ENCODE data around the gene ACP2. TPM values are rescaled to one million over a fixed set of nuclear protein-coding genes. Genes with fewer than 3 reads are reported as not detected.
A peak's percentile ranks its signal among the peaks of the same experiment; 100 is the strongest.

Gene ACP2
- total RNA-seq, 1 donor, result 32.2 TPM

GRCh38 chr11:47249378-47249715, 733 bp upstream of the ACP2 start:
- Histone ChIP-seq H3K4me2 (ENCODE audit: insufficient read depth, low read length) (peak overlapping the region; percentile 99), H3K36me3 (ENCODE audit: insufficient read depth, low read length) (peaks cover 24% of the 10 kb centered on the region), H2AFZ (ENCODE audit: low read length) (peak overlapping the region; percentile 100), H3K27ac (ENCODE audit: low read depth, low read length) (peak overlapping the region; percentile 98), H3K4me1 (ENCODE audit: insufficient read depth, low read length) (peaks cover 21% of the 10 kb centered on the region), H3K27me3 (ENCODE audit: insufficient read depth, low read length) (no peaks in the 10 kb centered on the region), H3K79me2 (ENCODE audit: insufficient read depth, low read length) (peaks cover 39% of the 10 kb centered on the region), H3K4me3 (ENCODE audit: insufficient read depth, low read length) (peak overlapping the region; percentile 100), H3K9me3 (ENCODE audit: low read depth, low read length) (no peaks in the 10 kb centered on the region), H4K20me1 (ENCODE audit: insufficient read depth, low read length) (no peaks in the 10 kb centered on the region)
- DNase-seq (ENCODE audit: insufficient read length, low spot score, missing footprints), result no peak
- no peak for TF ChIP-seq CTCF (IDR thresholded peaks at IDR 0.05; ENCODE audit: extremely low read depth, low read depth, low read length)

DNA sequence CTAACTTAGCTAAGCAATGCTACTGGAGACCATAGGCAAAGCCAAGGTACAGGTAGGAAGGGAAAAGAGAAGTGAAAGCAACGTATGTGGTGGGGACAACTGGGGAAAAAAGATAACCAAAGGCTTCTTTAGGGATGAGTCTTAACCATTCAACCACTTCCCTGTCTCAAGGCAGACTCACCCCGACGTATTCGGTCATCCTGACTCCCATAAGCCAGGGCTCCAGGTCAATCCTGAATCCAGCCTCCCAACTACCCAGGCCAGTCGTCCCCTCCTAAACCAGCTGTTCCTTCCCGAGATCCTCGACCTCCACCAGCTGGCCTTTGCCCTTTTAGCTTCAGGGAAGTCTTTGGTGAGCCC, 330 bp downstream of the ACP2 start:
- peaks cover 17% of the 10 kb centered on the region for H3K4me1 ChIP-seq (ENCODE audit: insufficient read depth, low read length)
- no peak for TF ChIP-seq CTCF (IDR thresholded peaks at IDR 0.05; ENCODE audit: extremely low read depth, low read depth, low read length)
- no peaks in the 10 kb centered on the region for H3K9me3 ChIP-seq (ENCODE audit: low read depth, low read length)
- H2AFZ ChIP-seq (ENCODE audit: low read length), result peak overlapping the region; percentile 100
- H4K20me1 ChIP-seq (ENCODE audit: insufficient read depth, low read length), result no peaks in the 10 kb centered on the region
- peak; percentile 76 for DNase-seq (ENCODE audit: insufficient read length, low spot score, missing footprints)
- peaks cover 33% of the 10 kb centered on the region for H3K79me2 ChIP-seq (ENCODE audit: insufficient read depth, low read length)
- H3K4me3 ChIP-seq (ENCODE audit: insufficient read depth, low read length), result peak overlapping the region; percentile 100
- H3K27ac ChIP-seq (ENCODE audit: low read depth, low read length), result peak overlapping the region; percentile 98
- peak overlapping the region; percentile 99 for H3K4me2 ChIP-seq (ENCODE audit: insufficient read depth, low read length)
- no peaks in the 10 kb centered on the region for H3K27me3 ChIP-seq (ENCODE audit: insufficient read depth, low read length)
- peaks cover 29% of the 10 kb centered on the region for H3K36me3 ChIP-seq (ENCODE audit: insufficient read depth, low read length)

DNA sequence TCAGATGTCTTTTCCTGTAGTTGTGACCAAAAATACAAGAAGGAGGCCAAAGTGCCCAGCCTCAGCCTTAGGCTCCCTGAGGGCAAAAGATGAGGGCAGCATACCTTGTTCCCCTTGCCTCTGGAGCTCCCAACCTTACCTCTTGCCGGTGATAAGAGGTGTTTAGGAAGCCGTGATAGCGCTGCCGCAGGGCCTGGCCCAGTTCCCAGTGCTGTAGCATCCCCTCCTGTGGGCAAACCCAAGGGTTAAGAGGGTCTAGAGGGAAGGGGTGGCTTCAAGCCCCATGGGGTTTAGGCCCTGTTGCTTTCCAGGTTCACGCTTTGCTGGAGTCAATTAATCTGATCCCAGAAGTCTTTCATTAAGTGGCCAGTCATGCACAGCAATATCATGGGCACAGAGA, 1.1 kb downstream of the ACP2 start:
- peaks cover 33% of the 10 kb centered on the region for H3K79me2 ChIP-seq (ENCODE audit: insufficient read depth, low read length)
- peak overlapping the region; percentile 100 for H3K4me3 ChIP-seq (ENCODE audit: insufficient read depth, low read length)
- no peak for TF ChIP-seq CTCF (IDR thresholded peaks at IDR 0.05; ENCODE audit: extremely low read depth, low read depth, low read length)
- peak overlapping the region; percentile 99 for H3K4me2 ChIP-seq (ENCODE audit: insufficient read depth, low read length)
- H2AFZ ChIP-seq (ENCODE audit: low read length), result no peak overlapping the region
- no peaks in the 10 kb centered on the region for H4K20me1 ChIP-seq (ENCODE audit: insufficient read depth, low read length)
- peaks cover 37% of the 10 kb centered on the region for H3K36me3 ChIP-seq (ENCODE audit: insufficient read depth, low read length)
- no peak overlapping the region for H3K27ac ChIP-seq (ENCODE audit: low read depth, low read length)
- no peaks in the 10 kb centered on the region for H3K9me3 ChIP-seq (ENCODE audit: low read depth, low read length)
- H3K4me1 ChIP-seq (ENCODE audit: insufficient read depth, low read length), result peaks cover 18% of the 10 kb centered on the region
- H3K27me3 ChIP-seq (ENCODE audit: insufficient read depth, low read length), result no peaks in the 10 kb centered on the region
- DNase-seq (ENCODE audit: insufficient read length, low spot score, missing footprints), result no peak

DNA sequence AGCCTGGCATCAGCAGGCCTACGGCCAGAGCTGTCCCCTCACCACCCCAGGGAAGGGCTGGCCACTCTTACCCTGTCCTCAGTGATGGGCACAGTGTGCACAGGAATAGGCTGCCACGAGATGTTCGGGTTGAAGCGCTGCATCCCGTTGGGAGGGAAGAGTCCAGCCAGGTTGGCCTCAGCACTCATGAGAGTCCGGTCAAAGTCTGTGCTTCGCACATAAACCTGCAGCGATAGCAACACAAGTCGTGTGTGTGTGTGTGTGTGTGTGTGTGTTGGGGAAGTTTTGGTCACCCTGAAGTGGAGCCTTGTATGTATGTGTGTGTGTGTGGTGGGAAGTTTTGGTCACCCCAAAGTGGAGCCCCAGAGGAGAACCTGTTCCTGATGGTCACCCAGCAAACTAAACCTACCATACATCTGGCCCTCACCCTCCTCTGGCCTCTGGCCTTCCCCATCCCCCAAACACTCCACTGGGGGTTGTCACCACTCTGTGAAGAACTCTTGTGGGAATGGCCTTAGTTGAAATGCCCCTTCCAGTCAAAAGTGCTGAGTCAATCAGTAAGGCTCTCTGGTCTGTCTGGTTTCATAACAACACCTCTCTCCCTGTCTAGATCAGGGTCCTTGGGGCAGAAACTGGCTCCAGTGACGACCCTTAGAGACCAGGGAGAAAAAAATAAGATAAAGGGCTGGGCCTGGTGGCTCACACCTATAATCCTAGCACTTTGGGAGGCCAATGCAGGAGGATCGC, 2.8 kb downstream of the ACP2 start:
- no peak overlapping the region for H3K4me2 ChIP-seq (ENCODE audit: insufficient read depth, low read length)
- peaks cover 40% of the 10 kb centered on the region for H3K36me3 ChIP-seq (ENCODE audit: insufficient read depth, low read length)
- H3K4me3 ChIP-seq (ENCODE audit: insufficient read depth, low read length), result no peak overlapping the region
- peaks cover 30% of the 10 kb centered on the region for H3K4me1 ChIP-seq (ENCODE audit: insufficient read depth, low read length)
- no peaks in the 10 kb centered on the region for H3K27me3 ChIP-seq (ENCODE audit: insufficient read depth, low read length)
- no peak overlapping the region for H2AFZ ChIP-seq (ENCODE audit: low read length)
- H3K79me2 ChIP-seq (ENCODE audit: insufficient read depth, low read length), result peaks cover 33% of the 10 kb centered on the region
- H3K27ac ChIP-seq (ENCODE audit: low read depth, low read length), result no peak overlapping the region
- no peaks in the 10 kb centered on the region for H4K20me1 ChIP-seq (ENCODE audit: insufficient read depth, low read length)
- TF ChIP-seq CTCF (IDR thresholded peaks at IDR 0.05; ENCODE audit: extremely low read depth, low read depth, low read length), result no peak
- DNase-seq (ENCODE audit: insufficient read length, low spot score, missing footprints), result no peak
- no peaks in the 10 kb centered on the region for H3K9me3 ChIP-seq (ENCODE audit: low read depth, low read length)

Data from osteoblast (primary cell).